K562 treated with DMSO at 1 percent for 4 hours (cell line): ENCODE measurements around the gene MAD2L1. TPM values are rescaled to one million over a fixed set of nuclear protein-coding genes. Genes with fewer than 3 reads are reported as not detected.

ENCODE experiments used
- total RNA-seq: library from RNA; unstranded; fragments of 300-600 nt; gene quantifications from 2 replicates; pipeline ENCODE4 v1.2.3, GENCODE V29; 2022; ENCODE audit not compliant: insufficient read depth

MAD2L1 gene
- total RNA-seq, result 36.0 and 41.1 TPM in 2 replicates

DNA sequence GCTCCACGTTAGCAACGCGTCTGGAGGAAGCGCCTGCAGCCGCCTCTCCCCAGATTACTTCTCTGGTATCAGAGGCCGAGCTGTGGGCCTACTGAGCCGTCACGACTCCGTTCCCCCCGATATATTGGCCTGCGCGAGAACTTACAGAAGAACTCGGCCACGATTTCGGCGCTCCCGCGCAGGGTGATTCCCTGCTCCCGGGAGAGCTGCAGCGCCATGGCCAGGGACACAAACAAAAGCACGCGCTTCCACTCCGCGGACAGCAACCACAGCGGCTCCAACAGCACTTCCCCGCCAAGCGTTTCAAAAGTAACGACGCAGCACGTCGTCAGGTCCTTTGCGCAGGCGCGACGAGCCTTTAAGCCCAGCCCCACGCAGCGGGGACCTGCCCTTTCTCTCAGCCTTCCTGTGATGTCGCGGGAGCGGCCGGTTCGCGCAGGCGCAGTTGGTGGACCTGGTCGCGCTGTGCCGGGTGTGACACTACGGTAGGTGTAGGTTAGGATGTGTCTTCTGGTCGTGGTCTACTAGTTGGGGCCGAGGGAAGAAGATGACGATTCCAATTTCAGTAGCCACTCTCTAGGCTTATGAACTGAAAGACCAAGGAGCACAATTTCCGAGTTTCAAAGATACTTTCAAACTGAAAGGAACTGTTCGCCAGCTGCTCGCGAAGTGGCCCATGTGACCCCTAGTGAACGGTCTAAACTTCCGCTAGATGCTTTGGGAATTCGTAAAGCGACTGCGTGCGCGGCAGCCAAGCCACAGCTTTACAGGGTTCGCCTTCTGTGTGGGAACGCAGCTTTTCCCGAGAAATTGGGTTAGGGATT is at the start of gene MAD2L1:
Gene MAD2L1 (minus strand): TSS at position 332 of the 824 bp plus-strand sequence. CDS start 114 bp downstream, at position 218.

